ENCODE results near the gene NCK2.

- TF ChIP-seq ZNF274 (IDR thresholded peaks at IDR 0.05; ENCODE audit: low read depth, low read length) (no peak), SUZ12 (IDR thresholded peaks at IDR 0.05; ENCODE audit: extremely low read depth, insufficient read depth, insufficient read length) (no peak), YY1 (IDR thresholded peaks at IDR 0.05; ENCODE audit: insufficient read depth, insufficient read length) (no peak)
Measured at GRCh38 chr2:105852066-105852465, 107.4 kb downstream of the NCK2 start.
